Measurements from ENCODE around the gene FAM228A.

The FAM228A gene

GRCh38 chr2:24231461-24231881, 56.6 kb downstream of the FAM228A start:
- peak; percentile 58 for DNase-seq

DNA sequence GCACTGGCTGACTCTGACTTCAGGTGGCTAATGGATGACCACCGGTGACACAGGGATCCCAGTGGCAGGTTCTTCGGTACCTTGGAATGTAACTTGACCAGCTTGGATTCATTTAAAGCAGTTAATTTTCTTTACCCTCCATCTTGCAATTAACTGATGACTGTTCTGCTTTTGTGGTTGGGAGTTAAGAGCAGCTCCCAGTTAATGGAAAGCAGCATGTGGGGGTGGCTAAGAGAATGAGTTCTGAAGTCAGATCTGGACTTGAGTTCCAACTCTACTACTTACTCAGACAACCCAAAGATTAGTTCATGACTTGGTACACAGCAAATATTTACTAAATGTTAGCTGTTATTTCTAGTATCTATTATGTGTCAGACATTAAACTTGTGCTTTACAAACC, 58.5 kb downstream of the FAM228A start:
- DNase-seq = no peak

- no peak for DNase-seq
Observed at GRCh38 chr2:24237313-24237712, 62.5 kb downstream of the FAM228A start.

GRCh38 chr2:24238158-24238557, 63.3 kb downstream of the FAM228A start:
- DNase-seq = no peak

DNA sequence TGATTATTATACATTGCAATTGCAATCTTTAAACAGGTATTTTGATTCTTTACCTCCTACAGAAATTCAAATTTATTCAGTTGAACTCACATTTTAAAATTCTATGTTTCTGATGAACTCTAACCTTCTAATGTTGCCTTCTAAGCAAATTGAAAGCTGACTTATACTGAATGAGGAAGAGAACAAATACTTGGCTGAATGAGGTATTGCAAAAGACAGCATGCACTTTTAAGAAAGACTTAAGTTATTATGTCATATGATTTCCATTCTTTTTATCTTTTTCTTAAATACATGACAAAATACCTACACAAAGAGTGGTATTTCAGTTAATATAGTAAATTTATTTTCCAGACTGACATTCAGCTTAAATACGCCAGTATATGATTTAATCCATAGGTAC, 64.7 kb downstream of the FAM228A start:
- no peak for DNase-seq

Data from fibroblast of upper back skin (primary cell).